AG04450 (cell line): ENCODE data around the gene ATF4. TPM values are rescaled to one million over a fixed set of nuclear protein-coding genes. Genes with fewer than 3 reads are reported as not detected.

ENCODE experiments used
- CTCF ChIA-PET: fragments of 300-600, 350-600 bp; formaldehyde crosslinking; extraction: SDS; loops from one replicate; lab custom pipeline; 2022; ENCODE audit warnings: antibody characterized with exemption, inconsistent platforms; lab: Charles Lee
- POLR2A ChIA-PET: fragments of 350-600 bp; formaldehyde crosslinking; extraction: SDS; loops from one replicate; lab custom pipeline; 2021; ENCODE audit warnings: antibody characterized with exemption, inconsistent platforms; lab: Yijun Ruan, JAX
- DNase-seq: peaks from one replicate; pipeline ENCODE4 v3.0.0-alpha.2; 2011; ENCODE audit warnings: low read depth, low spot score
- H3K27ac ChIP-seq: one replicate; pipeline ENCODE4 v1.5.1; 2012; ENCODE audit warnings: low read depth, low read length, control low read depth
- H3K27me3 ChIP-seq: one replicate; pipeline ENCODE4 v1.6.0; 2012; ENCODE audit warnings: low read length; ENCODE audit not compliant: control insufficient read depth, insufficient read depth
- H3K4me3 ChIP-seq: 2 replicates; pipeline ENCODE4 v1.5.1; 2011; ENCODE audit warnings: mild to moderate bottlenecking, low read depth, low read length, control low read depth
- H3K9me3 ChIP-seq: 2 replicates; pipeline ENCODE4 v1.5.1; 2012; ENCODE audit warnings: low read length; ENCODE audit not compliant: control insufficient read depth, insufficient read depth
- CTCF ChIP-seq: IDR thresholded peaks from 2 replicates; pipeline ENCODE4 v1.5.1; 2011; ENCODE audit warnings: low read depth, low read length, control low read depth, inconsistent platforms
- polyA plus RNA-seq: library from polyadenylated mRNA; depleted of rRNA; stranded (reverse); fragments of >200 nt; gene quantifications from 2 replicates; pipeline ENCODE4 v1.2.3, GENCODE V29; 2011

Gene ATF4
- polyA plus RNA-seq, 1 experiment: 936 TPM

GRCh38 chr22:39514373-39514973 lies 5.9 kb upstream of the ATF4 start:
- DNase-seq: no peak
- TF ChIP-seq CTCF: peak; percentile 82
- POLR2A ChIA-PET: interaction anchor here (0.9 to 1.5 kb wide), 3 partner anchors 21 to 196 kb away, joined by 3 to 5 read pairs (median 3); partner anchors contain the start of gene RPL3
- CTCF ChIA-PET: interaction anchor here (0.5 to 2.4 kb wide), 25 partner anchors 9 to 574 kb away, joined by 3 to 17 read pairs (median 5); partner anchors contain the start of genes MIEF1, RPL3 and TAB1
- Histone ChIP-seq H3K27me3 (no peaks in the 10 kb centered on the region), H3K27ac (no peak overlapping the region), H3K4me3 (no peak overlapping the region), H3K9me3 (no peaks in the 10 kb centered on the region)

GRCh38 chr22:39515266-39516050 lies 4.9 kb upstream of the ATF4 start:
- CTCF ChIA-PET: interaction anchor here (0.6 to 2.6 kb wide), 23 partner anchors 9 to 573 kb away, joined by 3 to 17 read pairs (median 5); partner anchors contain the start of genes MIEF1, RPL3 and TAB1
- no peak for TF ChIP-seq CTCF
- Histone ChIP-seq H3K27me3 (no peaks in the 10 kb centered on the region), H3K27ac (no peak overlapping the region), H3K9me3 (peaks cover under 1% of the 10 kb centered on the region; the same call in 1 of the 2 replicates), H3K4me3 (no peak overlapping the region)
- no peak for DNase-seq
- POLR2A ChIA-PET: interaction anchor here (0.6 to 0.9 kb wide), 2 partner anchors 15 to 197 kb away, joined by 3 read pairs; no protein-coding TSS in a partner anchor

GRCh38 chr22:39517470-39517869 lies 2.9 kb upstream of the ATF4 start:
- CTCF ChIA-PET: interaction anchor here (1.0 to 2.6 kb wide), 5 partner anchors 11 to 24 kb away, joined by 3 to 13 read pairs (median 6); no protein-coding TSS in a partner anchor
- Histone ChIP-seq H3K27me3 (no peaks in the 10 kb centered on the region), H3K4me3 (no peak overlapping the region), H3K9me3 (peaks cover 4% of the 10 kb centered on the region; the same call in 1 of the 2 replicates), H3K27ac (no peak overlapping the region)
- no peak for TF ChIP-seq CTCF
- POLR2A ChIA-PET: interaction anchor here (0.5 to 1.2 kb wide), 2 partner anchors 15 to 992 kb away, joined by 5 read pairs; partner anchors contain the start of gene MIEF1
- DNase-seq: no peak

GRCh38 chr22:39518144-39518786 lies 2.1 kb upstream of the ATF4 start:
- no peak for DNase-seq

More at GRCh38 chr22:39518144-39518786, 2.1 kb upstream of the ATF4 start:
- Histone ChIP-seq H3K9me3 (peaks cover 4% of the 10 kb centered on the region; the same call in 1 of the 2 replicates), H3K27ac (peak overlapping the region; percentile 86), H3K27me3 (no peaks in the 10 kb centered on the region), H3K4me3 (no peak overlapping the region)
- ChIA-PET POLR2A (interaction anchor here (0.7 kb wide), 1 partner anchor 20 kb away, joined by 3 read pairs; no protein-coding TSS in a partner anchor), CTCF (interaction anchor here (1.0 to 2.6 kb wide), 4 partner anchors 11 to 22 kb away, joined by 3 to 13 read pairs (median 8); no protein-coding TSS in a partner anchor)
- no peak for TF ChIP-seq CTCF
